Lung (tissue), 16 donors: ENCODE data around the gene H2AZ1. TPM values are rescaled to one million over a fixed set of nuclear protein-coding genes. Genes with fewer than 3 reads are reported as not detected.

ENCODE experiments used
- ATAC-seq: fragments of 200-7000 bp; cut with Tn5 transposase; one replicate; pipeline ENCODE4 v1.9.1; 2020; ENCODE audit warnings: moderate number of reproducible peaks; ENCODE audit not compliant: insufficient read depth, low FRiP score
- DNase-seq, 3 donors: peaks; one replicate each; pipeline ENCODE4 v3.0.0-alpha.2; 2013 to 2017
- H3K27ac ChIP-seq, 2 donors: one replicate each; pipeline ENCODE4 v1.5.1; 2013; ENCODE audit warnings: mild to moderate bottlenecking in 2 of 2, moderate library complexity in 2 of 2, control low read depth in 1 of 2, inconsistent platforms in 1 of 2, low read depth in 1 of 2, low read length in 1 of 2
- H3K27me3 ChIP-seq, 3 donors: one replicate each; pipeline ENCODE4 v1.5.1; 2013; ENCODE audit warnings: low read length in 2 of 3; ENCODE audit not compliant: control insufficient read depth in 3 of 3, insufficient read depth in 3 of 3
- H3K36me3 ChIP-seq, 4 donors: one replicate each; pipeline ENCODE4 v1.5.1; 2013; ENCODE audit warnings: low read length in 4 of 4, mild to moderate bottlenecking in 1 of 4, moderate library complexity in 1 of 4; ENCODE audit not compliant: control insufficient read depth in 4 of 4, insufficient read depth in 4 of 4
- H3K4me1 ChIP-seq, 5 donors: one replicate each; pipeline ENCODE4 v1.5.1; 2013; ENCODE audit warnings: low read length in 5 of 5, mild to moderate bottlenecking in 2 of 5, moderate library complexity in 1 of 5; ENCODE audit not compliant: control insufficient read depth in 5 of 5, insufficient read depth in 5 of 5
- H3K4me3 ChIP-seq: one replicate; pipeline ENCODE4 v1.5.1; 2013; ENCODE audit warnings: mild to moderate bottlenecking, control low read depth, moderate library complexity
- H3K9ac ChIP-seq, 2 donors: one replicate each; pipeline ENCODE4 v1.5.1; 2013; ENCODE audit warnings: low read length in 2 of 2, control low read depth in 1 of 2; ENCODE audit not compliant: insufficient read depth in 1 of 2
- H3K9me3 ChIP-seq, 4 donors: one replicate each; pipeline ENCODE4 v1.5.1; 2013; ENCODE audit warnings: low read length in 3 of 4, mild to moderate bottlenecking in 1 of 4, moderate library complexity in 1 of 4; ENCODE audit not compliant: control insufficient read depth in 4 of 4, insufficient read depth in 3 of 4
- CTCF ChIP-seq: IDR thresholded peaks from 2 replicates; pipeline ENCODE4 v1.5.1; 2012; ENCODE audit warnings: mild to moderate bottlenecking; ENCODE audit errors: control extremely low read depth, extremely low read depth
- WGBS, 2 donors: extraction: QIAGEN DNeasy Blood & Tissue Kit; methylation state at CpG; one replicate each; pipeline ENCODE4 v1.1.7; 2013; 5-methylcytosine and 5-hydroxymethylcytosine counted together
- long read RNA-seq, 5 donors: transcript quantifications; one replicate each; lab custom pipeline, GENCODE V29; 2026
- polyA plus RNA-seq, 2 donors: library from polyadenylated mRNA; stranded (reverse); fragments of 200-250 nt; gene quantifications; one replicate each; pipeline ENCODE4 v1.2.1, GENCODE V29; 2013
- total RNA-seq, 2 donors: library from RNA; depleted of rRNA in 1 of 2; stranded (reverse); fragments of >200 nt in 1 of 2; gene quantifications; one replicate each; pipeline ENCODE4 v1.2.1, GENCODE V29; 2014 to 2021
- donor health status: control.
- donor health status: control.
- donor health status: Bipolar disorder and iron deficiency.
- donor health status: healthy.
- donor health status: DM: yes; HTN: yes; CAD: no.

H2AZ1 gene
- total RNA-seq = 100 to 1,000 TPM; 110 to 156 TPM
- polyA plus RNA-seq = 100 to 1,000 TPM; 132 to 229 TPM
- long read RNA-seq, donor 1, transcript H2AFZ-203 (4 exons, 1,254 nt) = minor isoform, 13 of 435 reads
- long read RNA-seq, donor 1, transcript H2AFZ-201 (5 exons, 979 nt) = major isoform, 317 of 435 reads
- long read RNA-seq, donor 1, partial matches to known transcripts = 73 of 435 reads
- long read RNA-seq, donor 1, other reads (novel, unspliced or antisense) = 31 of 435 reads
- long read RNA-seq, donor 2, transcript H2AFZ-203 (4 exons, 1,254 nt) = minor isoform, 7 of 191 reads
- long read RNA-seq, donor 2, transcript H2AFZ-201 (5 exons, 979 nt) = major isoform, 132 of 191 reads
- long read RNA-seq, donor 2, partial matches to known transcripts = 44 of 191 reads
- long read RNA-seq, donor 2, other reads (novel, unspliced or antisense) = 5 of 191 reads
- long read RNA-seq, donor 3, transcript H2AFZ-203 (4 exons, 1,254 nt) = minor isoform, 10 of 194 reads
- long read RNA-seq, donor 3, transcript H2AFZ-201 (5 exons, 979 nt) = major isoform, 150 of 194 reads
- long read RNA-seq, donor 3, partial matches to known transcripts = 5 of 194 reads
- long read RNA-seq, donor 3, other reads (novel, unspliced or antisense) = 26 of 194 reads
- long read RNA-seq, donor 4, transcript H2AFZ-203 (4 exons, 1,254 nt) = minor isoform, 10 of 291 reads
- long read RNA-seq, donor 4, transcript H2AFZ-201 (5 exons, 979 nt) = major isoform, 173 of 291 reads
- long read RNA-seq, donor 4, partial matches to known transcripts = 97 of 291 reads
- long read RNA-seq, donor 4, other reads (novel, unspliced or antisense) = 11 of 291 reads
- long read RNA-seq, donor 5, transcript H2AFZ-203 (4 exons, 1,254 nt) = minor isoform, 12 of 516 reads
- long read RNA-seq, donor 5, transcript H2AFZ-204 (2 exons, 1,843 nt) = minor isoform, 5 of 516 reads
- long read RNA-seq, donor 5, transcript H2AFZ-201 (5 exons, 979 nt) = major isoform, 408 of 516 reads
- long read RNA-seq, donor 5, partial matches to known transcripts = 27 of 516 reads
- long read RNA-seq, donor 5, other reads (novel, unspliced or antisense) = 64 of 516 reads

DNA sequence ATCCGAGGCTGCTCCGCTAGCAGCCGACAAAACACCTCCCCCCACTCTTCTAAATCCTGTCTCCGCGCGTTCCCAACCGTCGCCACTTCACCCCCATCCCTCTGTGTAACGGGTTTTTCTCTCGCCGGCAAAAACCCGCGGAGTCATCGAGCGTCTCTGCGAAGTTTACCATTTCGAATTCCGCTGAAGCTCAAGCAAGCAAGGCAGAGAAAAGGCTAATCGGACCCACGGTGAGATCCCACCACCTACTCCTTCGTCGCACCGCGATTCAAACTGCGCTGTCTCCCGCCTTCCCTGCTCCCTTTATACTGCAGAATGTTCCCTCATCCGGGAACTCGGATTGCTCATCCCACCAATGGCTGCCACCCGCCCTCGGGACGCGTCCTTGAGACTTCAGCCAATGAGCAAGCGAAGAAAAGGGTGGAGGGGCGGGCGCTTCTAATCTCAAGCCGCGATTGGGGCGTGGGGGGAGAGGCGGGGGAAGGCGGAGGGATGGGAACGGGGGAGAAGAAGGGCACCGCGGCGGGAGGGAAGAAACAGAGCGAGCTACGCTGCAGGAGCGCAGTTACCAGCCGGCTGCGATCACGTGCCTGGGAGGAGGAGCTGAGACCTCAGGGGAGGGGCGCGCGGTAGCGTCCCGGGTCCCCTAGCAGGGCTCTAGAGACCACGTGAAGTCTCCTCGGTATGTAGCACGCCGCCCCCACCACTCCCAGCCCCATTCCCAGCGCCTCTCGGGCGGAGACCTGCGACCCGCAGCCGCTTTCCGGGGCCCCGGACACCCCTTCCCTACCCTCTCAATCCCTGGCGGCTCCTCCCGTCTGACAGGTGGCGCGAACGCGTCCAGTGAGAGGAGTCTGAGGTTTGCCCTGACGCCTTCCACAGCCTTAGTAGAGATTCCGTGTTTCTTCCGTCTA, at the start of gene H2AZ1:
Gene H2AZ1, minus strand, starts transcription at position 277 of the 914 bp plus-strand sequence. Its CDS starts 105 bp downstream, at position 172.
- 0 to 1% methylated on average over 75 to 76 of the region's 76 CpGs for WGBS, 2 donors
- no peak for TF ChIP-seq CTCF
- peaks cover 3 to 30% (median 13%) of the 10 kb centered on the region in 5 donors for H3K4me1 ChIP-seq
- H3K9ac ChIP-seq = peak within 1 kb of the TSS; percentile 91 to 94
- peak; percentile 84 for ATAC-seq
- no peaks in the 10 kb centered on the region for H3K9me3 ChIP-seq
- DNase-seq = peak; percentile 100
- H3K27ac ChIP-seq = peak within 1 kb of the TSS; percentile 90 to 96
- H3K4me3 ChIP-seq = peak within 1 kb of the TSS; percentile 48
- no peaks in the 10 kb centered on the region for H3K27me3 ChIP-seq
- peaks cover 0 to 13% (median 1%) of the 10 kb centered on the region in 4 donors for H3K36me3 ChIP-seq

DNA sequence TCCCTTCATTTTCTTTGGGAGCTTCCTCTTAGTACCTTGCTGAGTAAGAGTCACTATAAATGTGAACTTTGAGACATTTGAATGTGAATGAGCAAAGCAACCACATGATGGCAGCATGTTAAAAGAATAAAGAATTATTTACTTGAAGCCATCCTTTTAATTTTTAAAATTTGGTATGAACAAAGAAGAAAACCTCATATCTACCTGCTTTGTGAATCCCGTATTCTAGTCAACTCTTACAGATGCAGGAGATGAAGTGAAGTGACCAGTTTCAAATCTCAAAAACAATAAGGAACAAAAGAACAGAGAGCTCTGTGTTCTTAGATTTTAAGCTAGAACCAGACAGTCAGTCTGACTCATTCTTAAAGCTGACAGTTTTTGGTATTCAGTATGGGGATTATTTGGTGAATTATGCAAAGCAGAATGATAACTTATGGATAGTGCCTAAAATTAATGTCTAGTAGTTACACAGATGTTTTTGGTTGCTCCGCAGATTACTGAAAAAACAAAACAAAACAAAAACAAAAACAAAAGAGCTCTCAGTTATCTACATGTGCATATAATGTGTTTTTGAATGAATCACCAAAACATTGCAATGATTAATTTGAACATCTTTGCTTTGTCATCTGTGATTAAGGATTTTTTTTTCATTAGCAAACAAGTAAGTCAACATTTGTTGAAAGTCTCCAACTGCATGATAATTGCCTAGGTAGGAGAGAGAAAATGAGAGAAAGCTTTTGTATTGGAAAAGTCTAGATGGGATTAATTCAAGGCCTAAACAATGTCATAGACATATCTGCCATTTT, 48.2 kb upstream of the H2AZ1 start:
- ATAC-seq = no peak

More for the DNA sequence above, 48.2 kb upstream of the H2AZ1 start:
- WGBS, 2 donors = 61 to 83% methylated on average over 2 of the region's 2 CpGs
- H3K9me3 ChIP-seq = no peaks in the 10 kb centered on the region
- TF ChIP-seq CTCF = no peak
- no peak overlapping the region for H3K9ac ChIP-seq
- no peaks in the 10 kb centered on the region for H3K36me3 ChIP-seq
- H3K27ac ChIP-seq = no peak overlapping the region
- no peaks in the 10 kb centered on the region for H3K4me1 ChIP-seq
- H3K4me3 ChIP-seq = no peak overlapping the region
- no peaks in the 10 kb centered on the region for H3K27me3 ChIP-seq
- DNase-seq = peak in 2 of 3 donors; percentile 16 to 37
